Activated naive CD4-positive, alpha-beta T cell treated with anti-CD3 and anti-CD28 coated beads, Interleukin-2, amount 50 U/mL, for 24 hours (primary cell): Measurements from ENCODE around the gene NIPBL.
A peak's percentile ranks its signal among the peaks of the same experiment; 100 is the strongest.

Experiments used
- H3K27ac Mint-ChIP-seq: one replicate; pipeline ENCODE4 v1.8.0; 2021; ENCODE audit warnings: mild to moderate bottlenecking, mixed read lengths
- H3K27me3 Mint-ChIP-seq: one replicate; pipeline ENCODE4 v1.8.0; 2021; ENCODE audit warnings: mixed read lengths
- H3K36me3 Mint-ChIP-seq: one replicate; pipeline ENCODE4 v1.8.0; 2021; ENCODE audit warnings: mixed read lengths
- H3K4me1 Mint-ChIP-seq: one replicate; pipeline ENCODE4 v1.8.0; 2021; ENCODE audit warnings: mixed read lengths
- H3K4me3 Mint-ChIP-seq: one replicate; pipeline ENCODE4 v1.8.0; 2021; ENCODE audit warnings: mild to moderate bottlenecking, mixed read lengths
- H3K9me3 Mint-ChIP-seq: one replicate; pipeline ENCODE4 v1.8.0; 2021; ENCODE audit warnings: mixed read lengths

The NIPBL gene

DNA sequence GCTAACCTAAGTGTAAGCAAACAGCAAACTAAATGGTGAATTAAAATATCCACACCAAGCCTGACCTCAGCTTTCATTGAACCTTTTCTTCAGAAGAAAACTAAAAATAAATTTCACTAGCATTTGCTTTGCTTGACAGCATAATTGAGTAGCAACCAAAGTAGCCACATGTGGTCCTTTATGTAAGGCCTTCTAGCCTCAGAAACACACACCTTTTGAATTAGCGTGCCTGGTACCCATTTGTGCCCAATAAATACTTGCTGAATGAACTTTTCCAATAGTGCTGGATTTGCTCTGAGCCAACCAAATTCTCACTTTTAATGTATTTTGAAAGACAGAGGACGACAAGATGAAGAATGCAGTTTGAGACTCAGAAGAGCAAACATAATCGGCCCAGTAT, 2.1 kb upstream of the NIPBL start:
- Mint-ChIP-seq H3K36me3 (peaks cover 2% of the 10 kb centered on the region), H3K9me3 (no peaks in the 10 kb centered on the region), H3K4me1 (peaks cover 61% of the 10 kb centered on the region), H3K27me3 (no peaks in the 10 kb centered on the region), H3K4me3 (peak overlapping the region; percentile 94), H3K27ac (peak overlapping the region; percentile 61)

DNA sequence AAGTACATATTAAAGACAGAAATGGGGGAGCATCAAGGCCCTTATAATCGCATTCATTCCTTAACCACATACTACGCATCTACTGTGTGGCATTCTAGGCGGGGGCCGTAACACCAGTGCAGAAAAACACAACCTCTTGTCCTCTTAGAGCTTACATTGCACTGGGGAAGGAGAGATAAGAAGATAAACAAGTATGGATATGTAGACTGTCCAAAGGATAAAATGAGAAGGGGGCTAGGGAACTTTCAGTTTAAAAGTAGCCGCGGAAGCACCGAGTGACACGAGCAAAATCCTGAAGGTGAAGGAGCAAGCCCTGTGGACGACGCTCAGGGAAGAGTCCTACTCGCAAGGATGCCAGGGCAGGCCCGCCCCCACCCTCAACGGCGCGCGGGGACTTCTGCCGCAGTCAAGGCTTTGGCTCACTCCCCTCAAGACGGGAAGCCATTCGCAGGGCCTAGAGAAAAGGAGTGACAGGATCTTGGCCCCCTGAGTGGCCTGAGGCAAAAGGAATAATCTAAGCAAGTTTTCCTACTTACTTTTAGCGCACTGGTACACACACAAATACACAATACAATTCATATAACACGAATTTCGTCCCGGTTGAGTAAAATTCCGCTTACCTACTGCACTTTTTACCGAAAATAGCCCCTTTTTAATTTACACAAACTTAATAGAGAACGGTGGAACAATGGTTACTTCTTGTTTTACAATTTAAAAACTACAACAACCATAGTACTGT, 1.3 kb upstream of the NIPBL start:
- Mint-ChIP-seq H3K36me3 (peaks cover 2% of the 10 kb centered on the region), H3K4me3 (peak overlapping the region; percentile 94), H3K27me3 (no peaks in the 10 kb centered on the region), H3K27ac (peak overlapping the region; percentile 97), H3K4me1 (peaks cover 61% of the 10 kb centered on the region), H3K9me3 (no peaks in the 10 kb centered on the region)

DNA sequence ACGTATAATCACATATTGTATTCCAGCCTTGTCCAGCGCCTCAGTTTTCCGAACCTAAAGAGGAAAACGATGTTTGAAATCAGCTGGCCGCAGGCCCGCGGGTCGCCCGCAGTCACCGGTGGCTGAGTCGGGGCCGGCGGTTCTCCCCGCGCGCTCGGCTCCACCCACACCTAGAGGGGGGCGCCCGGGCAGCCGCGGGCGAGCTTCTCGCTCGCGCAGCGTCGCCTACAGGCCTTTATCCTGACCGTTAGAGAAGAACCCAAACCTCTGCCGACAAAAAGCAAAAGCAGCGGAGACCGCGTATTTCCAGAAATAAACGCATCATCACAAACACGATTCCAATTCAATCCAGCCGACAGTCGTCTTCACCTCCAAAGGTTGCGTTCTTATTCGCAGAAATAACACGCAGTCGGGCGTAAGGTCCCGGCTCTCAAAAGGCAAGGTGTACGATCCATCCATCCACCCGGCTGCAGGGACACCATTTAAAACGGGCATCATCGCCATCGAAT, 725 bp upstream of the NIPBL start:
- H3K9me3 Mint-ChIP-seq: no peaks in the 10 kb centered on the region
- H3K27ac Mint-ChIP-seq: peak overlapping the region; percentile 97
- H3K36me3 Mint-ChIP-seq: no peaks in the 10 kb centered on the region
- H3K4me3 Mint-ChIP-seq: peak overlapping the region; percentile 94
- no peaks in the 10 kb centered on the region for H3K27me3 Mint-ChIP-seq
- H3K4me1 Mint-ChIP-seq: peaks cover 63% of the 10 kb centered on the region

DNA sequence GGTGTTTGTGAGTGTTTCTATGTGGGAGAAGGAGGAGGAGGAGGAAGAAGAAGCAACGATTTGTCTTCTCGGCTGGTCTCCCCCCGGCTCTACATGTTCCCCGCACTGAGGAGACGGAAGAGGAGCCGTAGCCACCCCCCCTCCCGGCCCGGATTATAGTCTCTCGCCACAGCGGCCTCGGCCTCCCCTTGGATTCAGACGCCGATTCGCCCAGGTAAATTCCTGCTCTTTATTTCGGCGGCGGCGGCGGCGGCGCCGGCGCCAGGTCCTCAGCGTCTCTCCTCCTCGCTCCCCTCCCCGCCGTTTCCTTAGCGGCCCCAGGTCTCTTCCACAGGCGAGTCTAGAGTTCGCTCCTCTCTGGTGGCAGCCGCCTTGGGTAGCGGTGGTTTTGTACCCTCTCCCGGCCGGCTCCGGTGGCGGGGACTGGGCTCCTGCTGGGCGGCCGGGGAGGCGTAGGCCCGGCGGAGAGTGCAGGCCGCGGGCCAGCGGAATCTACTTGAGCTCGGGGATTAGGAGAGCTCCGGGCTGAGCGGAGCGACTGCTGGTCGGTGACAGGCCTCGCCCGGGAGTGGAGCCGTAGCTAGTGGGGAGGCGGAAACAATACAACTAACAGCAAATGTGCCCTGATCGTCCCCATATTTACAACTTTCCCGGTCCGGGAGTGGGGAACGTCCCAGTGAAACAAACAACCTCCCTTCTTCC, 547 bp downstream of the NIPBL start:
- no peaks in the 10 kb centered on the region for H3K27me3 Mint-ChIP-seq
- no peaks in the 10 kb centered on the region for H3K36me3 Mint-ChIP-seq
- H3K4me1 Mint-ChIP-seq: peaks cover 64% of the 10 kb centered on the region
- peak overlapping the region; percentile 97 for H3K27ac Mint-ChIP-seq
- peak overlapping the region; percentile 94 for H3K4me3 Mint-ChIP-seq
- no peaks in the 10 kb centered on the region for H3K9me3 Mint-ChIP-seq

DNA sequence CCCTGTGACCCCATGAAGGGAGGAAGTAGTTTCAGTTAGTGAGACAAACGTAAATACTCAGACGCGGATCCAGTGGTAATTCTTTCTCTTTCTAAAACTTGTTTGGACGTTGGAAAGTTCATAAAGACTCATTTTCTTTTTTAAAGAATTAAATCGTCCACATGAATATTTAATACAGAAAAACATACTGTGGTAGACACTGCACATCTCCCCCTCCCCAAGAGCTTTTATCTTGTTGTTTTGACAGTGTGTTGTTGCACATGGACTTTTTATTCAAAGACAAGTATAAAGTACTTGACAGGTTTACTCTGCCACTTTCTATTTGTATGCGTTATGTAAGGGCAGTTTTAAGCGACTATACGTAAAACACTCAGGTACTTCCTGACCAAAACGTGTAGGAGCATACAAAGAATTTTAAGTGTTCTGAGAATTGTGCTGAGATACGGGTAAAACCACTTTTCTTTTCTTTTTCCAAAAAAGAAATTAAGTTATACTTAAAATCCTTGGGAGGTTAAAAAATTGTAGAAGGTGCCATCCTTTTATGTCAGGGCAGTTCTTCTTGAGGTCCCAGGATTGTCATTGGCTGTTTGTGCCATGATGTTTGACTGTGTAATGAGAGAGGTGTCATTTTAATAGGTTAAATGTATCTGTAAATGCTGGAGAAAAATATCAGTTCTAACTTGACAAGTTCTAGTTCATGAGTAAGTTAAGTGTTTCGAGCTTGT, 1.3 kb downstream of the NIPBL start:
- Mint-ChIP-seq H3K36me3 (no peaks in the 10 kb centered on the region), H3K27me3 (no peaks in the 10 kb centered on the region), H3K4me3 (peak overlapping the region; percentile 94), H3K9me3 (no peaks in the 10 kb centered on the region), H3K4me1 (peaks cover 62% of the 10 kb centered on the region), H3K27ac (peak overlapping the region; percentile 97)

DNA sequence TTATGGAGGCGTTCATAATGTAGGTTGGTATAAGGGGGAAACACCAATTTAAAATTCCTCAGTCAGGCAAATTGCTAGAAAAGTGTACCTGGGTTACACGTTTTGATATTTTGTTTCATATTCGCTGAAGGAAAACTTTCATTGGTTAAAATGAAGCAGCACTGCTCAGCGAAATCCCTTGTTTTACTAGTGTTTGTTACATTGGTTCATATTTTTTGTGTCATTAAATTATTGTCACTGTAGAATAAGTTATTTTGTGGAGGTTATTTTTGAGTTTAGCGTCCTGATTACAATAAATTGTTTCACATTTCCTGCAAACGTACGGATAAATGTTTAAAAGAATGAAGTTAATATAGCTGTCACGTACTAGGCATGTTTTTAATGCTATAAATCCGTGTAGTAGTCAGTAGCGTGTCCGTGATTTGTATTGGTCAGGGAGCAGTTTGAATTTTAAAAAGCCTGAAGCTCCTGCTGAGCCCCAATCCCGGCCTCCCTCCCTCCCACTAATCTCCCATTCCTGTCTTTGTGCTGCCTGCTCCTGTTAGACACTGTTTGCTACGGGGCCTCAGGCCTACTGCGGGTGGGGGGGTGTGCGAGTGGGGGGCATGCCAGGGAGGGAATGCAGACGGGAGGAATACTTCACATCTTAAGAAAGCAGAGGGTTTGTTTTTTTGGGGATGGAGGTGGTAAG, 2.0 kb downstream of the NIPBL start:
- peaks cover 55% of the 10 kb centered on the region for H3K4me1 Mint-ChIP-seq
- peak overlapping the region; percentile 94 for H3K4me3 Mint-ChIP-seq
- H3K27me3 Mint-ChIP-seq: no peaks in the 10 kb centered on the region
- H3K9me3 Mint-ChIP-seq: no peaks in the 10 kb centered on the region
- no peaks in the 10 kb centered on the region for H3K36me3 Mint-ChIP-seq
- H3K27ac Mint-ChIP-seq: peak overlapping the region; percentile 97

DNA sequence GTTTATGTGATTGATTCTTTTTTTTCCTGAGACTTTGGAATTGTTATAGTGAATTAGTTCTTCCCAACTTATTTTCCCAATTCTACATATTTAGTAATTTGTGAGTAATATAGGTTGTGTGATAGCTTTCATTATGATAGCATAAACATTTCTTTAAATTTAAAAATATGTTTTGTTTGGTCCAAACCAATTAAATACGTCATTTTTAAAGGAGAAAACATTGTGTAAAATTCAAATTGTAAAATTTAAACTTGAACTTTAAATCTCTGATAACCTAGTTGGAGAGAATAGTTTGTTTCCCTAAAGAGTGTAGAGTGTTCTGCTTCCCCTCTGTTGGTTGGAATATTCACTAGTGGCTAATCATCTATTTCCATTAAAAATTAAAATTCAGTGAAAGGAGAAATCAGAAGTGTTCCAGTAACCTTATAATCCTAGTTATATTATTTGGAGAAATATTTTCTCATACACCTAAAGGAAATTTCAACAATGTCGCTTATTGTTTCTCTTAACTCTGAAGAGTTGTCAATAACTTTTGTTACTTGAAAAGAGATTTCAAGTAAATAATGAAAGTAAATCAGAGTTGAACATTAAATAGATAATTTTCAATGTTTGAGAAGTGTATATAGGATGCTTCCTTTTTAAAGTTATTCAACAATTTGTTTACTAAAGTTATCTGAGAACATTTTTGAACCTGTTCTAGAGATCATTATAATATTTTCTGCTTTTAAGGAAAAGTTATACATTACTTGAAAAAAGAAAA, 2.9 kb downstream of the NIPBL start:
- no peaks in the 10 kb centered on the region for H3K27me3 Mint-ChIP-seq
- peaks cover 2% of the 10 kb centered on the region for H3K36me3 Mint-ChIP-seq
- H3K9me3 Mint-ChIP-seq: no peaks in the 10 kb centered on the region
- peak overlapping the region; percentile 94 for H3K4me3 Mint-ChIP-seq
- H3K27ac Mint-ChIP-seq: no peak overlapping the region
- H3K4me1 Mint-ChIP-seq: peaks cover 56% of the 10 kb centered on the region

DNA sequence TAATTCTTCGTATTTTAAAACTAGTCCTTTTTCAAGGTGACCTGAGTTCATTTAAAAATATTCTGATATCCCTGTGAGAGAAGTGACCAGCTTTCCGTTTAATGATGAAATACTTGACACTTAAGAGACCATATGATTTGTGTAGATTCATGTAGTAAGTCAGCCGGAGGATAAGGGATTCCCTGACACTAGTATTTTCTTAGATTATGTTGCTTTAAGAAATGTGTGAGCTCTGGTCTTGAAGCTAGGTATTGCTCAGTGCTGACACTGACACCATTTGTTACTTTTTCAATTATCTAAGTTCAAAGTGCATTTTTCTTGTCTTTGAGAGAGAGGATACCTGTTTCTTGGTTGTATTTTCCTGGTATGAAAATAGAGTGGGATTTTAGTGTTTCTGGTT, 4.2 kb downstream of the NIPBL start:
- no peaks in the 10 kb centered on the region for H3K27me3 Mint-ChIP-seq
- peak overlapping the region; percentile 5 for H3K27ac Mint-ChIP-seq
- no peaks in the 10 kb centered on the region for H3K9me3 Mint-ChIP-seq
- H3K4me3 Mint-ChIP-seq: peak overlapping the region; percentile 60
- H3K4me1 Mint-ChIP-seq: peaks cover 59% of the 10 kb centered on the region
- H3K36me3 Mint-ChIP-seq: peaks cover 2% of the 10 kb centered on the region

DNA sequence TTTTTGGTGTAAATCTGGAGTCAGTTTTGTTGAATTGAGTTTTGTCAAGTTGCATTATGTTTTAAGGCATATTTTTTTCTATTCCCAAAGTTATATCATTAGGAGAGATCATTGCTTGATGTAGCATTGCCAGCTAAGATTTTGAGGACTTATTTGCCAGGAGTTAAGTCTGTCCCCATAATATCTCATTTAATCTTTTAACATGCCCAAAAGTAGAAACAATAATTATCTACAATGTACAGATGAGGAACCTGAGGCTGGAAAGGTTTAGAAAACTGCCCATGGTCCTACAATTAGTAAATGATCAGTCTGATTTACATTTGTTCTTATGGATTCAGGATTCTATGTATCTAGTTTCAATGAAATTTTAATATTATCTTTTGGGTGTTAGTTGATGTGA, 4.7 kb downstream of the NIPBL start:
- Mint-ChIP-seq H3K27me3 (no peaks in the 10 kb centered on the region), H3K4me3 (peak overlapping the region; percentile 60), H3K27ac (no peak overlapping the region), H3K9me3 (no peaks in the 10 kb centered on the region), H3K4me1 (peaks cover 64% of the 10 kb centered on the region), H3K36me3 (peaks cover 2% of the 10 kb centered on the region)

DNA sequence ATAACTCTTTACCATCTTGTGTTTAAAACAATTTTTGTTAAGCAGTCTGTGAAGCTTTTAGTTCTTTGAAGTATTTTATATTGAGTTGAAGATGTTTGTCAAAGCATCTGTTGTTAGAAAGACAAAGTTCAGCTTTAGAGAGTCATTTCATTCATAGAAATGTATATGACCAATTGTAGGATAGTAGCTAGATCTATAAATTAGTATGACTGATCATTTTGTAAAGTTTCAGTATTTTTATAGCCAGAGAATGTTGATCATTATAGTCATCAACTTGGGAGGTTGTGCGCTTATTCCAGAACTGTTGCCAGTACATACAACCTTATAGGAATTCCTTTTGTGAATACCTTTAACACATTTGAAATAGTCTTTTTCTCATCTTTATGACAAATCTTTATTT, 5.2 kb downstream of the NIPBL start:
- peak overlapping the region; percentile 69 for H3K4me3 Mint-ChIP-seq
- H3K36me3 Mint-ChIP-seq: peaks cover 2% of the 10 kb centered on the region
- H3K4me1 Mint-ChIP-seq: peaks cover 69% of the 10 kb centered on the region
- H3K27me3 Mint-ChIP-seq: no peaks in the 10 kb centered on the region
- H3K27ac Mint-ChIP-seq: peak overlapping the region; percentile 82
- H3K9me3 Mint-ChIP-seq: no peaks in the 10 kb centered on the region

DNA sequence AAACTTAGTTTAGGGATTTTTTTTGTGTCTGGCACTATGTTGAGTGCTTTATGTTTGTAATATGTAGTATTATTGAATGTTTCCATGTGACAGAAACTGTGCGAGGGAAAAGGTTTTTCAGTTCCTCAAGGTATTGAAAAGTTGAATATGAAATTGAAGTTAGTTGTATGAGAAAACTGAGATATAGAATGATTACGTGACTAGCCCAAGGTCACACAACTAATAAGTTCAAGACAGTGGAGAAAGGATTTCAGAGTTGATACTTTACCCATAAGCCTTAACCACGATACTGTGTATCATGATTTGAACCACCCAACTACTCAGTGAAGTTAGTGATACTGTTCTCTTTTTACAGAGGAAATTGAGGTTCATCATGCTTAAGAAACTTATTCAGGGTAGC, 5.7 kb downstream of the NIPBL start:
- Mint-ChIP-seq H3K9me3 (no peaks in the 10 kb centered on the region), H3K36me3 (peaks cover 2% of the 10 kb centered on the region), H3K4me3 (peak overlapping the region; percentile 69), H3K27me3 (no peaks in the 10 kb centered on the region), H3K4me1 (peaks cover 73% of the 10 kb centered on the region), H3K27ac (peak overlapping the region; percentile 82)

DNA sequence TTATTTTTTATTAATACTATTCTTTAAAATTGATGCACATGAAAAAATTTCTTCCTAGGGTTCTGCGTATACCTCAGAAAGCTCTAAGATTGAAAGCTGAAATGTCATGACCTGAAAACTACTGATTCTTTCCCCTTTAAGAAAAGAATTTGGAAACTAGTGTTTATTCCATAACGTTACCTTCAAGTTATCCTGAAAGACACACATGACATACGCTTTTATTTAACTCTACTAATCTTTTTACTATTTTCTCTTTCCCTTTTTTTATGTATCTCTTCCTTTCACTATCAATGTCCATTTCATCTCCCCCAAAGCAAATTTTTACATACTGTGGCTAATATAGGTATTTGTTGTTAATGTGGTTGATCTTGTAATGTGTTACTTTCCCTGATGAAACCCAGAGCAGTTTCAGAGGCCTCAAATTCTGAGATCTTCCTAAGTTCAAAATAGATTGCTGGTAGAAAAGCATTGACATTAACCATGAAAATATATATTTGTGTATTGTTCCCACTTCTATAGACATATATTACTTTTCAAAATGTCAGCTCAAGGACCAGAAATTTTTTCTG, 7.4 kb downstream of the NIPBL start:
- H3K4me3 Mint-ChIP-seq: peak overlapping the region; percentile 79
- H3K9me3 Mint-ChIP-seq: no peaks in the 10 kb centered on the region
- H3K27ac Mint-ChIP-seq: peak overlapping the region; percentile 60
- peaks cover 5% of the 10 kb centered on the region for H3K36me3 Mint-ChIP-seq
- H3K4me1 Mint-ChIP-seq: peaks cover 80% of the 10 kb centered on the region
- H3K27me3 Mint-ChIP-seq: no peaks in the 10 kb centered on the region

DNA sequence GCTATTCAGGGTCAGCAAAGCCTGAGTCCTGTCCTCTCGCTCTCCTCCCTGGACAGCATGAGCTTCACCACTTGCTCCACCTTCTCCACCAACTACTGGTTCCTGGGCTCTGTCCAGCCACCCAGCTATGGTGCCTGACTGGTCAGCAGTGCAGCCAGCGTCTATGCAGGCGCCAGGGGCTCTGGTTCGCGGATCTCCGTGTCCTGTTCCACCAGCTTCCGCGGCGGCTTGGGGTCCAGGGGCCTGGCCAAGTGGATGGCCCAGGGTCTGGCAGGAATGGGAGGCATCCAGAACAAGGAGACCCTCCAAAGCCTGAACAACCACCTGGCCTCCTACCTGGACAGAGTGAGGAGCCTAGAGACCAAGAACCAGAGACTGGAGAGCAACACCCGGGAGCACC, 8.6 kb downstream of the NIPBL start:
- no peaks in the 10 kb centered on the region for H3K27me3 Mint-ChIP-seq
- H3K9me3 Mint-ChIP-seq: no peaks in the 10 kb centered on the region
- H3K27ac Mint-ChIP-seq: no peak overlapping the region
- peaks cover 7% of the 10 kb centered on the region for H3K36me3 Mint-ChIP-seq
- no peak overlapping the region for H3K4me3 Mint-ChIP-seq
- peaks cover 82% of the 10 kb centered on the region for H3K4me1 Mint-ChIP-seq

DNA sequence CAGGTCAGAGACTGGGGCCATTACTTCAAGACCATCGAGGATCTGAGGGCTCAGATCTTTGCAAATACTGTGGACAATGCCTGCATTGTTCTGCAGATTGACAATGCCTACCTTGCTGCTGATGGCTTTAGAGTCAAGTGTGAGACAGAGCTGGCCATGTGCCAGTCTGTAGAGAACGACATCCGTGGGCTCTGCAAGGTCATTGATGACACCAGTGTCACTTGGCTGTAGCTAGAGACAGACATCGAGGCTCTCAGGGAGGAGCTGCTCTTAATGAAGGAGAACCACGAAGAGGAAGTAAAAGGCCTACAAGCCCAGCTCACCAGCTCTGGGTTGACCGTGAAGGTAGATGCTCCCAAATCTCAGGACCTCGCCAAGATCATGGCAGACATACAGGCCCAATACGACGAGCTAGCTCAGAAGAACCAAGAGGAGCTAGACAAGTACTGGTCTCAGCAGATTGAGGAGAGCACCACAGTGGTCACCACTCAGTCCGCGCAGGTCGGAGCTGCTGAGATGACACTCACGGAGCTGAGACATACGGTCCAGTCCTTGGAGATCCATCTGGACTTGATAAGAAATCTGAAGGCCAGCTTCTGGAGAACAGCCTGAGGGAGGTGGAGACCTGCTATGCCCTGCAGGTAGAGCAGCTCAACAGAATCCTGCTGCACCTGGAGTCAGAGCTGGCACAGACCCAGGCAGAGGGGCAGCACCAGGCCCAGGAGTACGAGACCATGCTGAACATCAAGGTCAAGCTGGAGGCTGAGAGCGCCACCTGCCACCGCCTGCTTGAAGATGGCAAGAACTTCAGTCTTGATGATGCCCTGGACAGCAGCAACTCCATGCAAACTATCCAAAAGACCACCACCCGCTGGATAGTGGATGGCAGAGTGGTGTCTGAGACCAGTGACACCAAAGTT, 9.3 kb downstream of the NIPBL start:
- peak overlapping the region; percentile 55 for H3K4me3 Mint-ChIP-seq

More for the DNA sequence above, 9.3 kb downstream of the NIPBL start:
- H3K4me1 Mint-ChIP-seq: peaks cover 83% of the 10 kb centered on the region
- H3K27me3 Mint-ChIP-seq: no peaks in the 10 kb centered on the region
- no peaks in the 10 kb centered on the region for H3K9me3 Mint-ChIP-seq
- H3K27ac Mint-ChIP-seq: peak overlapping the region; percentile 70
- H3K36me3 Mint-ChIP-seq: peaks cover 7% of the 10 kb centered on the region
